H4 (cell line): ENCODE results near the gene RPS26. TPM values are rescaled to one million over a fixed set of nuclear protein-coding genes. Genes with fewer than 3 reads are reported as not detected.

ENCODE experiments used
- DNase-seq: peaks from one replicate; pipeline ENCODE4 v3.0.0-alpha.2; 2015; ENCODE audit warnings: low spot score
- total RNA-seq: library from RNA; depleted of rRNA; stranded (reverse); fragments of >200 nt; shearing (Covaris generic); gene quantifications from 2 replicates; pipeline ENCODE4 v1.2.3, GENCODE V29; 2014; rRNA removed

RPS26 gene
- total RNA-seq, 1 experiment from 2014 or later = 1,870 TPM

DNA sequence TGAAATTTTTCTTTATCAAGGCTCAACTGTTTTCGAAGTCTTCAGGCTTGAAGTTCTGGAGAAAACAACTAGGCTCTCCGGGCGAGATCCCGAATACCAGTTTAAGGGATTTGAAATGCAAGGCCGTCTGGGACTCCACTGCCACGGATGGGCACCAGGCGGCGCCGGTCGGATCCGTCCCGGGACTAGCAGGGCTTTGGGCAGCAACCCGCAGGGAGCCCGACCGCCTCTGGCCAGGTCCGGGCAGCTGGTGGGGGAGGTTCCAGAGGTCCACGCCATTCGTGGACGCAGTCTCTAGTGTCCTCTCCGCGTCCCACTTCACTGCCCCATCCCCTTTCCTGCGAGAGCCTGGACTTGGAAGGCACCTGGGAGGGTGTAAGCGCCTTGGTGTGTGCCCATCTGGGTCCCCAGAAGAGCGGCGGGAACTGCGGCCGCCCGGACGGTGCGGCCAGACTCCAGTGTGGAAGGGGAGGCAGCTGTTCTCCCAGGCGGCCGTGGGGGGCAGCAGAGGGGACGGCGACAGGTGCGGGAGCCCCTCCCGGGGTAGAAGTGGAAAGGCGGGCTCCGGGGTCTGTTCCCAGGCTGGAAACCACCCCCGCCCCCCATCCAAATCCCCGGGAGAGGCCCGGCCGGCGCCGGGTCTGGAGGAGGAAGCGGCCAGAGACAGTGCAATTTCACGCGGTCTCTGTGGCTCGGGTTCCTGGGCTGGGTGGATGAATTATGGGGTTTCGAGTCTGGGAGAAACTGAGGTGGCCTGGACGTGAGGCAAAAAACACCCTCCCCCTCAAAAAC is 37.4 kb downstream of the RPS26 start:
- DNase-seq = peak; percentile 64

DNA sequence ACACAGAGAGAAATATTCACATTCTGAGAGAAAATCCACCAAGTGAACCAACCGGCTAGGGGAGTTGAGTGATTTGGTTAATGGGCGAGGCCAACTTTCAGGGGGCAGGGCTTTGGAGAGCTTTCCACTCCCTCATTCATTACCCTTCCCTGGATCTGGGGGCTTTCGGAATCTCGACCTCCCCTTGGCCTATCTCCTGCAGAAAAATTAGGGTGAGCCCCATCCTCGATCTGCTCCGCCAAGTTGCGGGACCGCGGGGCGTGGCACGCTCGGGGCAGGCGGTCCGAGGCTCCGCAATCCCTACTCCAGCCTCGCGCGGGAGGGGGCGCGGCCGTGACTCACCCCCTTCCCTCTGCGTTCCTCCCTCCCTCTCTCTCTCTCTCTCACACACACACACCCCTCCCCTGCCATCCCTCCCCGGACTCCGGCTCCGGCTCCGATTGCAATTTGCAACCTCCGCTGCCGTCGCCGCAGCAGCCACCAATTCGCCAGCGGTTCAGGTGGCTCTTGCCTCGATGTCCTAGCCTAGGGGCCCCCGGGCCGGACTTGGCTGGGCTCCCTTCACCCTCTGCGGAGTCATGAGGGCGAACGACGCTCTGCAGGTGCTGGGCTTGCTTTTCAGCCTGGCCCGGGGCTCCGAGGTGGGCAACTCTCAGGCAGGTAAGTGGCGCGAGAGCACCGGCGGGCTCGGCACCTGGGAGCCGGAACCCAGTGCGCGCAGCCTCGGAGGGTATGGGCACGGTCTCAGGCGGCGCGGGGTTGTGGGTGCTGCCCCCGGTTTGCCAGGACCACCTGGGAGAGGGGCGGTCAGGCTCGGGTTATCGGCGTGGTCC is 38.2 kb downstream of the RPS26 start, which contains the start of gene ERBB3:
Gene ERBB3 (plus strand): TSS at position 443 of the 833 bp plus-strand sequence. CDS start 136 bp downstream, at position 579.
- peak; percentile 74 for DNase-seq

DNA sequence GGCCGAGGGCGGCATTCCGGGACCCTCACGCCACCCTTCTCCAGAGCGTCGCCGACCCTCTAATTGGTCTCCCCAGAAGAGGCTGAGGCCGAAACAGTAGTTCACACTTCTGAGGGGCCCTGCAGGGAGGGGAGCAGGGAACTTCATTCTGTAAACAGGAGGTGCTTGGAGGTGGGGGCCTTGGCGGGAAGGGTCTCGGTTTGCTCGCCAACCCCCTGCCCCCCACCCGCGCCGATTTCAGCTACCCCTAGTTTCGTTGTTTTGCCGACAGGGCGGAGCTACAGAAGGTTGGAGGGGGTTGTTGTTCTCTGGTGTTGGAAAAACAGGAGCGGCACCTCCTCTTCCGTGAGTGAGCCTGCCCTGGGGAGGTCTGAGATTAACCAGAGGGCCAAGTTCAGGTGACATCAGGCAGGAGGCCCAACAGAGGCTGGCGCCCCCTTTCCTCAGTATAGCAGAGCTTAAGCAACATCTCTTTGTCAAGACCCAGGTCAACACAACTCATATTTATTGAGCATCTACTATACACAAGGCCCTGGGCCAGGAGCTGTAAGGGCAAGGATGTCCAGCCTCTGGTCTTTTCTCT is 38.9 kb downstream of the RPS26 start:
- DNase-seq = no peak

DNA sequence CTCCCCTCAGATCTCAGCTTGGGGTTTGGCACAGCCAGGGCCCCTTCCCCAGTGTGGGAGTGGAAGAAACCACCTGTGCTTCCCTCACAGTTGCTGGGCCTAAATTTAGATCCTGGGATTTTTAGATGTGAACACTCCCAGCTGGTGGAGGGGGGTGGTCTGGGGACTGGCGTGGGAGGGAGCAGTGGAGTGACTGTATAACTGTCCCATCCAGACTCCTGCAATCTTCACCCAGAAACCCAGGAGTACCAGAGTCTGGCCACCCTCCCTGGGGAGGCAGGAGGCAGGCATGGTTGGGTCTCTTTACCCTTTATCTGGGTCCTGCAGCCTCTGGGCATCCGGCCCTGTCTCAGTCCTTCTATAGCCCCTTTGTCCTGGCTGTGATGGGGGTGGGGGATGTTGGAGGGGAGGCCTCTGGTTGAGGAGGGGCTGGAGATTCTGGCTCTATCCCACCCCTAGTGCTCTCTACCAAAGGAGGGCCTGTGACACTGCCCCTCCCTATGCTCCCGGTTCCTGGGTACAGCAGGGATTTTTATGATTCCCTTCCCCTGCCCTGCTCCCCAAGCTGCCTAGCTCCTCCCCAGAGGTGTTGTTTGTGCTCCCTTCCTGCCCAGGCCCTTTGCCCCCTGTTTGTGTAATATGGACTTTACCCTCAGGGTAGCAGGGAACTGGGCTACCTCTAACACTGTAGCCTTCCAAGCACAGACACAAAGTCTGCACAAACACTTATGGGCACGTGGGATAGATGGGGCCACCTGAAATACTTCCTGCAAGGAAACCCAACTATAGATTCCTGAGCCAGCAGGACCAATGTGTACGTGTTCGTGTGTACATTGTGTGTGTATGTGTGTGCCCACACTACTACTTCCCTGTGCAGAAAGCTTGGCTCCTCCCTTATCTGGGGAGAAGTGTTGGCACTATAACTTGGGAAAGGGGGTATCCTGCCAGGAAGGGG is 40.0 kb downstream of the RPS26 start:
- no peak for DNase-seq

DNA sequence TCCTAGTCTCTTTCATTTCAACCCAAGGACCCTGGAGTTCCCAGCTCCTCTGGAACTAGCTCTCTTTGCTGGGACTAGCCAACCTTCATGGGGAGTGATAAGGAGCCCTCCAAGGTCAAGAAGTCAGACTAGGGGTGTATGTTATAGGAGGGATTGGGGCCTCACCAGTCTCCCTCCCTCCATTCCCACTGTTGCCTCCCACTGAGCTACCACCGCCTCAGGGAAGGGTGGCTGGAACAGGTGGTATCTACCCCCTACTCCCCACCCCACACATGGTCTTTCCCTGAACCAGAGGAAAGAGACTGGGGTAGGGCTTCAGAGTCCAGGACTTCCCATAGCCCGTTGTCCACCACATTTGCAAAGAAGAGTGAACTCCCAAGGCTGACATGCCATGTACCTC is 40.7 kb downstream of the RPS26 start:
- no peak for DNase-seq

DNA sequence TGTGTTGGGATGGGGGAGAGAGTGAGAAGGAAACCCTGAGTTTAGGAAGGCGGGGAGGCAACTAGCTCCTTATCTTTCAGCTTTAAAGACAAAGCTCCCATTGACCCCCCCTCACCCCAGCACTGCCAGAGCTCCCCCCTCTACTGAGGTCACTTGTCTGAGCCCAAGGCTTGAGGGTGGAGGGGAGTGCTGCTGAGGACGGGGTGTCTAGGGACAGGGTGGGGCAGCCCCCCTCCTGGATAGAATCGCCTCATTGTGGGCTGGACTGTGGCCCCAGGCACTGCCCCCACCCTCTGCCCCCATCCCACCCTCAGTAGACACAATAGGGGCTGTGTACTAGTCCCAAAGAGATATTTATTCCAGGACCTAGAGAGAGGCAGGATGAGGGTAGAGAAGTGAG is 41.2 kb downstream of the RPS26 start:
- DNase-seq = no peak

DNA sequence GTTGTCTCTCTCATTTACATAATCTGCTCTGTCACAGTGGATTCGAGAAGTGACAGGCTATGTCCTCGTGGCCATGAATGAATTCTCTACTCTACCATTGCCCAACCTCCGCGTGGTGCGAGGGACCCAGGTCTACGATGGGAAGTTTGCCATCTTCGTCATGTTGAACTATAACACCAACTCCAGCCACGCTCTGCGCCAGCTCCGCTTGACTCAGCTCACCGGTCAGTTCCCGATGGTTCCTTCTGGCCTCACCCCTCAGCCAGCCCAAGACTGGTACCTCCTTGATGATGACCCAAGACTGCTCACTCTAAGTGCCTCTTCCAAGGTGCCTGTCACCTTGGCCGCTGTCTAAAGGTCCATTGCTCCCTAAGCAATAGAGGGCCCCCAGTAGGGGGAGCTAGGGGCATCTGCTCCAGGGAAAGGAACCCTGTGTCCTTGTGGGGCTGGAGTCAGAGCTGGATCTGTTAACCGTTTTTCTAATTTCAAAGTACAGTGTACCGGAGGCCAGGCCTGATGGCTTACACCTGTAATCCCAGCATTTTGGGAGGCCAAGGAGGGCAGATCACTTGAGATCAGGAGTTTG is 43.3 kb downstream of the RPS26 start:
- DNase-seq = no peak

DNA sequence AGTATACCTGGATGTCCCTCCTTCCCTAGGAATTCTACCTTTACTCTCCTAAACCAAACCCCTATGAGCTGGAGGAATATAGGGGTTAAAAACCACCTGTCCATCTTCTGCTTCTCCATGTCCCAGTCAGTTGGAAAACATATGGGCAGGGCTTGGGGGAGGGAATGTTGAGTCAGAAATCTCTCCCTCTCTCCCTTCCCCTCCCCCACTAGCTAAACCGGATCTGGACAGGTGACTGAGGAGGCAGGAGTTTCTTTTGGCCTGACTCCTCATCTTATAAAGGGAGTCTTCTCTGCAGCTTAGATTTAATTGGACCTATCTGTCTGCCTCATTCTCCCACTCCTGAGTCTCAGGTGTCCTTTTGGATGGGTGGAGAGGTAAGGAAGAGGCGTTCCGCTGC is 44.4 kb downstream of the RPS26 start:
- DNase-seq = no peak

DNA sequence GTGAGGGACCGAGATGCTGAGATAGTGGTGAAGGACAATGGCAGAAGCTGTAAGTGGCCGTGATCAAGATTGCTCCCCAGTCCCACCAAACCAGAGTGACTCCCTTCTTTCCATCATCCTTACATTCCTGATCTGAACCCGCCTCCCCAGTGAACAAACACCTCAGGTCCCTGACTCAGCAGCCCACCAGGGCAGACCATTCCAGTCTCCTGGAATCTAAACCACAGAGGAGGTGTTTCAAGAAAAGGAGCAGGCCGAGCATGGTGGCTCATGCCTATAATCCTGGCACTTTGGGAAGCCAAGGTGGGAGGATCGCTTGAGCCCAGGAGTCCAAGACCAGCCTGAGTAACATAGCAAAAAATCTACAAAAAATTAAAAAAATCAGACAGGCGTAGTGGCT is 44.9 kb downstream of the RPS26 start:
- no peak for DNase-seq

DNA sequence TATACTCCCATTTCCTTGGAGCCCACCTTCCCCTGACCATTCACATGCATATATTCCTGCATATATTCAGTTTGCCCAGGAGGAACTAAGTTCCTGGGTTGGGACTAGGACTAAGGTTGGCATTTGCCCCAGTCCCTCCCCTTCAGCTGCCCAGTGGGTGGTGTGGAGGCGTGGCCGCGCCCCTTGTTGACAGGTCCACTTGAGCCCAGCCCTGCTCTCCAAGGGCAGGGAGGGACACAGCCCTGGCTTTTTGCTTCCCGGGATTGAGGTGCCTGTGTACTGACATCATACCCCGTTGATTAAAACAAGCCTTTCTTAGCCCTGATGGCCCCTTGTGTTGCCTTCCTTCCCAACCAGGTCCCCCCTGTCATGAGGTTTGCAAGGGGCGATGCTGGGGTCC is 45.5 kb downstream of the RPS26 start:
- no peak for DNase-seq

Other genes starting within 250 kb of the RPS26 start
- 131 and 170 TPM in 2 replicates for gene SARNP, start 224.2 kb upstream of the RPS26 start, total RNA-seq
- 35.9 and 37.2 TPM in 2 replicates for gene ORMDL2, start 223.9 kb upstream of the RPS26 start, total RNA-seq
- gene DNAJC14, start 212.3 kb upstream of the RPS26 start, total RNA-seq = 35.6 and 43.6 TPM in 2 replicates
- gene MMP19, start 199.0 kb upstream of the RPS26 start, total RNA-seq = 0.37 and 2.0 TPM in 2 replicates
- gene PYM1, start 114.0 kb upstream of the RPS26 start, total RNA-seq = 36.1 and 47.4 TPM in 2 replicates
- gene DGKA, start 110.8 kb upstream of the RPS26 start, total RNA-seq = 5.5 and 11.1 TPM in 2 replicates
- 0.43 and 0.87 TPM in 2 replicates for gene PMEL, start 75.9 kb upstream of the RPS26 start, total RNA-seq
- 66.3 and 67.3 TPM in 2 replicates for gene CDK2, start 75.1 kb upstream of the RPS26 start, total RNA-seq
- 46.9 and 47.7 TPM in 2 replicates for gene RAB5B, start 67.8 kb upstream of the RPS26 start, total RNA-seq
- 16.7 and 25.9 TPM in 2 replicates for gene SUOX, start 44.6 kb upstream of the RPS26 start, total RNA-seq
- 0.39 and 0.89 TPM in 2 replicates for gene IKZF4, start 20.9 kb upstream of the RPS26 start, total RNA-seq
- 0.31 and 0.45 TPM in 2 replicates for gene ERBB3, start 38.2 kb downstream of the RPS26 start, total RNA-seq
- gene PA2G4, start 62.6 kb downstream of the RPS26 start, total RNA-seq = 203 and 227 TPM in 2 replicates
- gene RPL41, start 74.7 kb downstream of the RPS26 start, total RNA-seq = 3,847 and 4,326 TPM in 2 replicates
- 1.9 and 2.4 TPM in 2 replicates for gene ZC3H10, start 76.3 kb downstream of the RPS26 start, total RNA-seq
- 62.9 and 80.8 TPM in 2 replicates for gene ESYT1, start 86.3 kb downstream of the RPS26 start, total RNA-seq
- 88.0 and 129 TPM in 2 replicates for gene MYL6B, start 110.7 kb downstream of the RPS26 start, total RNA-seq
- gene MYL6, start 116.4 kb downstream of the RPS26 start, total RNA-seq = 2,426 and 2,616 TPM in 2 replicates
- gene SMARCC2, start 147.6 kb downstream of the RPS26 start, total RNA-seq = 19.6 and 22.9 TPM in 2 replicates
- 55.1 and 62.8 TPM in 2 replicates for gene RNF41, start 180.0 kb downstream of the RPS26 start, total RNA-seq
- 65.8 and 87.5 TPM in 2 replicates for gene NABP2, start 182.4 kb downstream of the RPS26 start, total RNA-seq
- gene SLC39A5, start 188.1 kb downstream of the RPS26 start, total RNA-seq = not detected in 2 replicates
- gene ANKRD52, start 216.5 kb downstream of the RPS26 start, total RNA-seq = 13.4 and 15.4 TPM in 2 replicates
- gene COQ10A, start 225.0 kb downstream of the RPS26 start, total RNA-seq = 4.5 and 8.1 TPM in 2 replicates